Astrocyte of the cerebellum (primary cell): ENCODE measurements around the gene CLIC2.
"Not testable (repeated sequence)": the region's sequence is repeated elsewhere in the genome, so short reads cannot be mapped to it uniquely, and the experiment has no call there.

ENCODE experiments used
- DNase-seq: peaks from one replicate; pipeline ENCODE4 v3.0.0-alpha.2; 2011; ENCODE audit warnings: low read depth
- H3K4me3 ChIP-seq: 2 replicates; pipeline ENCODE4 v1.5.1; 2011; ENCODE audit warnings: mild to moderate bottlenecking, low read depth, low read length, moderate library complexity
- CTCF ChIP-seq: IDR thresholded peaks from 2 replicates; pipeline ENCODE4 v1.5.1; 2012; ENCODE audit warnings: low read length, low read depth, moderate library complexity, mild to moderate bottlenecking; ENCODE audit errors: missing control alignments
- in situ Hi-C: cut with HindIII; loops from 2 replicates; pipeline ENCODE4 v1.10.0; 2017; ENCODE audit warnings: low sequenced_read_pairs

Gene CLIC2

GRCh38 chrX:155334486-155335336 is at the start of gene CLIC2:
Gene CLIC2 (minus strand): TSS chrX:155334614. CDS start chrX:155334427, 187 bp downstream.
- peak; percentile 59 for DNase-seq
- TF ChIP-seq CTCF = no peak
- in situ Hi-C loops = no loop called here
- no peak within 1 kb of the TSS for H3K4me3 ChIP-seq

- in situ Hi-C loops, DNase-seq, H3K4me3 ChIP-seq: not testable (repeated sequence)
Observed at GRCh38 chrX:155382529-155382967, 48.1 kb upstream of the CLIC2 start.

- DNase-seq, in situ Hi-C loops, H3K4me3 ChIP-seq: not testable (repeated sequence)
Observed at GRCh38 chrX:155381843-155382528, 47.6 kb upstream of the CLIC2 start, which contains the start of gene F8A2. Gene F8A2 (plus strand): TSS chrX:155382095. CDS start chrX:155382115, 20 bp downstream.

- in situ Hi-C loops = not testable (repeated sequence)
Observed at GRCh38 chrX:155379802-155380201, 45.4 kb upstream of the CLIC2 start.

GRCh38 chrX:155373777-155374458 is 39.5 kb upstream of the CLIC2 start:
- H3K4me3 ChIP-seq, in situ Hi-C loops, DNase-seq: not testable (repeated sequence)

More at GRCh38 chrX:155379802-155380201, 45.4 kb upstream of the CLIC2 start:
- H3K4me3 ChIP-seq, DNase-seq: not testable (repeated sequence)

- H3K4me3 ChIP-seq, DNase-seq, in situ Hi-C loops: not testable (repeated sequence)
Observed at GRCh38 chrX:155363712-155364111, 29.3 kb upstream of the CLIC2 start.

GRCh38 chrX:155349448-155349847 is 15.0 kb upstream of the CLIC2 start:
- DNase-seq, in situ Hi-C loops, H3K4me3 ChIP-seq: not testable (repeated sequence)

GRCh38 chrX:155345689-155346088 is 11.3 kb upstream of the CLIC2 start:
- in situ Hi-C loops, H3K4me3 ChIP-seq: not testable (repeated sequence)

GRCh38 chrX:155335337-155335712 is 911 bp upstream of the CLIC2 start:
- in situ Hi-C loops, DNase-seq: not testable (repeated sequence)

More at GRCh38 chrX:155345689-155346088, 11.3 kb upstream of the CLIC2 start:
- DNase-seq = not testable (repeated sequence)

GRCh38 chrX:155333544-155334100 is 792 bp downstream of the CLIC2 start:
- no peak for DNase-seq
- in situ Hi-C loops = no loop called here
- no peak overlapping the region for H3K4me3 ChIP-seq
- TF ChIP-seq CTCF = no peak

More at GRCh38 chrX:155335337-155335712, 911 bp upstream of the CLIC2 start:
- H3K4me3 ChIP-seq = not testable (repeated sequence)
